ENCODE measurements around the gene FGF19. TPM values are rescaled to one million over a fixed set of nuclear protein-coding genes. Genes with fewer than 3 reads are reported as not detected.

FGF19 gene
- total RNA-seq, 4 donors from 2014 or later, result not detected

- Histone ChIP-seq H3K36me3 (peaks cover 0 to 65% (median 0%) of the 10 kb centered on the region in 3 donors), H3K27me3 (no peaks in the 10 kb centered on the region), H3K9me3 (no peaks in the 10 kb centered on the region), H3K27ac (no peak overlapping the region), H3K4me1 (peaks cover 14 to 23% (median 18%) of the 10 kb centered on the region in 3 donors), H3K4me3 (no peak overlapping the region)
- intact Hi-C loops (cut with DNase I), result no loop called here
- TF ChIP-seq CTCF (IDR thresholded peaks at IDR 0.05), result no peak
- TF ChIP-seq POLR2A (IDR thresholded peaks at IDR 0.05), result no peak
- 78 to 89% methylated on average over 6 of the region's 6 CpGs for WGBS, 2 donors
- DNase-seq, result no peak
Measured at GRCh38 chr11:69663326-69663725, 40.5 kb downstream of the FGF19 start.

GRCh38 chr11:69662806-69663205, 41.0 kb downstream of the FGF19 start:
- Histone ChIP-seq H3K27ac (no peak overlapping the region), H3K4me1 (peaks cover 13 to 23% (median 13%) of the 10 kb centered on the region in 3 donors)

GRCh38 chr11:69662021-69662698, 41.7 kb downstream of the FGF19 start:
- no peaks in the 10 kb centered on the region for H3K9me3 ChIP-seq
- no peak overlapping the region for H3K27ac ChIP-seq
- H3K27me3 ChIP-seq, result no peaks in the 10 kb centered on the region
- no peak overlapping the region for H3K4me3 ChIP-seq
- H3K36me3 ChIP-seq, result peaks cover 0 to 53% (median 0%) of the 10 kb centered on the region in 3 donors
- no peak for TF ChIP-seq POLR2A (IDR thresholded peaks at IDR 0.05)
- no peak for TF ChIP-seq CTCF (IDR thresholded peaks at IDR 0.05)
- no peak for DNase-seq
- H3K4me1 ChIP-seq, result peaks cover 7 to 18% (median 9%) of the 10 kb centered on the region in 3 donors
- intact Hi-C loops (cut with DNase I), result no loop called here
- WGBS, 2 donors, result 81 to 86% methylated on average over 12 to 13 of the region's 16 CpGs

More at GRCh38 chr11:69662806-69663205, 41.0 kb downstream of the FGF19 start:
- intact Hi-C loops (cut with DNase I), result no loop called here
- WGBS, 2 donors, result 91% methylated on average over 6 of the region's 13 CpGs; no CpG with 5 or more reads in 1 of the 2 donors
- no peak for DNase-seq
- Histone ChIP-seq H3K4me3 (no peak overlapping the region), H3K36me3 (peaks cover 0 to 60% (median 0%) of the 10 kb centered on the region in 3 donors), H3K9me3 (no peaks in the 10 kb centered on the region), H3K27me3 (no peaks in the 10 kb centered on the region)
- TF ChIP-seq CTCF (IDR thresholded peaks at IDR 0.05) (no peak), POLR2A (IDR thresholded peaks at IDR 0.05) (no peak)

- H3K27ac ChIP-seq, result no peak overlapping the region
- peaks cover 0 to 10% (median 2%) of the 10 kb centered on the region in 3 donors for H3K4me1 ChIP-seq
- no peak overlapping the region for H3K4me3 ChIP-seq
- peaks cover 0 to 45% (median 0%) of the 10 kb centered on the region in 3 donors for H3K36me3 ChIP-seq
- WGBS, 2 donors, result 73 to 86% methylated on average over 6 to 10 of the region's 10 CpGs
- DNase-seq, result no peak
- intact Hi-C loops (cut with DNase I), result no loop called here
- TF ChIP-seq POLR2A (IDR thresholded peaks at IDR 0.05) (no peak), CTCF (IDR thresholded peaks at IDR 0.05) (no peak)
- no peaks in the 10 kb centered on the region for H3K9me3 ChIP-seq
- H3K27me3 ChIP-seq, result no peaks in the 10 kb centered on the region
Measured at GRCh38 chr11:69661413-69661715, 42.5 kb downstream of the FGF19 start.

GRCh38 chr11:69660001-69660500, 43.8 kb downstream of the FGF19 start:
- no peak overlapping the region for H3K27ac ChIP-seq
- WGBS, 2 donors, result 94 to 100% methylated on average over 4 of the region's 4 CpGs
- no peaks in the 10 kb centered on the region for H3K27me3 ChIP-seq
- H3K4me3 ChIP-seq, result no peak overlapping the region
- no peak for TF ChIP-seq CTCF (IDR thresholded peaks at IDR 0.05)
- TF ChIP-seq POLR2A (IDR thresholded peaks at IDR 0.05), result no peak
- no peak for DNase-seq
- no peaks in the 10 kb centered on the region for H3K9me3 ChIP-seq
- H3K4me1 ChIP-seq, result peaks cover under 1 to 11% (median 1%) of the 10 kb centered on the region in 3 donors
- H3K36me3 ChIP-seq, result peaks cover 0 to 32% (median 0%) of the 10 kb centered on the region in 3 donors
- intact Hi-C loops (cut with DNase I), result no loop called here
